PC-9 (cell line): ENCODE measurements around the gene EID3.

ENCODE experiments used
- CTCF ChIP-seq: fragments of 200-600 bp; sonication (generic); conservative IDR thresholded peaks from 2 replicates; pipeline ENCODE4 v1.6.1; 2017; ENCODE audit warnings: mixed run types, antibody characterized with exemption, mild to moderate bottlenecking, moderate library complexity
- EZH2 ChIP-seq: fragments of 200-600 bp; sonication (generic); IDR thresholded peaks from 2 replicates; pipeline ENCODE4 v1.8.0; 2017; ENCODE audit warnings: antibody characterized with exemption, low read depth

GRCh38 chr12:104280111-104280510 is 23.4 kb upstream of the EID3 start:
- TF ChIP-seq CTCF (no peak), EZH2 (no peak)
